Measurements from ENCODE around the gene CD300LD. TPM values are rescaled to one million over a fixed set of nuclear protein-coding genes. Genes with fewer than 3 reads are reported as not detected.
A peak's percentile ranks its signal among the peaks of the same experiment; 100 is the strongest.
"Not testable (repeated sequence)": the region's sequence is repeated elsewhere in the genome, so short reads cannot be mapped to it uniquely, and the experiment has no call there.

Gene CD300LD
- total and polyA plus RNA-seq, 4 experiments from 2014 or later, result not detected

- peaks cover 4 to 9% (median 7%) of the 10 kb centered on the region in 4 donors for H3K4me1 Mint-ChIP-seq
- Histone ChIP-seq H3K27ac (ENCODE audit: low read depth, low read length) (no peak overlapping the region), H3K27me3 (ENCODE audit: insufficient read depth, low read length) (no peaks in the 10 kb centered on the region), H3K4me1 (ENCODE audit: insufficient read depth, low read length) (peaks cover 9% of the 10 kb centered on the region), H3K9me3 (ENCODE audit: control insufficient read depth in 1 of 2, low read length in 2 of 2) (no peaks in the 10 kb centered on the region), H3K4me3 (ENCODE audit: low read length in 2 of 2) (no peak overlapping the region), H3K36me3 (ENCODE audit: insufficient read depth, low read length) (no peaks in the 10 kb centered on the region)
- H3K4me3 Mint-ChIP-seq, result no peak overlapping the region
- peaks cover 0 to 9% (median 5%) of the 10 kb centered on the region in 8 donors for H3K9me3 Mint-ChIP-seq
- H3K27ac Mint-ChIP-seq, result peak overlapping the region in 1 of 7 donors; percentile 1
- peaks cover 5 to 11% of the 10 kb centered on the region in 2 donors for H3K27me3 Mint-ChIP-seq
- DNase-seq, result no peak
- intact Hi-C loops (cut with micrococcal nuclease), result no loop called here
- ChIA-PET POLR2A (ENCODE audit: partially characterized antibody) (no interaction called here), CTCF (ENCODE audit: partially characterized antibody) (no interaction called here)
- no peaks in the 10 kb centered on the region for H3K36me3 Mint-ChIP-seq
These were observed 7.6 kb downstream of the CD300LD start for GRCh38 chr17:74584292-74585060.

- POLR2A ChIA-PET (ENCODE audit: partially characterized antibody), result no interaction called here
These were observed 9.4 kb downstream of the CD300LD start for GRCh38 chr17:74582633-74583032.

GRCh38 chr17:74579900-74580299 lies 12.2 kb downstream of the CD300LD start:
- Mint-ChIP-seq H3K27ac (peak overlapping the region in 1 of 7 donors; percentile 48), H3K4me3 (peak overlapping the region in 3 of 8 donors; percentile 44 to 75 (median 55)), H3K9me3 (peaks cover 0 to 6% (median 1%) of the 10 kb centered on the region in 8 donors), H3K4me1 (peaks cover 7 to 12% (median 8%) of the 10 kb centered on the region in 4 donors), H3K27me3 (peaks cover 3 to 4% of the 10 kb centered on the region in 2 donors), H3K36me3 (no peaks in the 10 kb centered on the region)
- CTCF ChIA-PET (ENCODE audit: partially characterized antibody), result interaction anchor here (1.1 kb wide), 1 partner anchor 14 kb away, joined by 4 read pairs; no protein-coding TSS in a partner anchor
- Histone ChIP-seq H3K36me3 (ENCODE audit: insufficient read depth, low read length) (no peaks in the 10 kb centered on the region), H3K27me3 (ENCODE audit: insufficient read depth, low read length) (no peaks in the 10 kb centered on the region), H3K4me3 (ENCODE audit: low read length in 2 of 2) (no peak overlapping the region), H3K4me1 (ENCODE audit: insufficient read depth, low read length) (peaks cover 10% of the 10 kb centered on the region), H3K27ac (ENCODE audit: low read depth, low read length) (no peak overlapping the region), H3K9me3 (ENCODE audit: control insufficient read depth in 1 of 2, low read length in 2 of 2) (no peaks in the 10 kb centered on the region)
- no peak for DNase-seq
- POLR2A ChIA-PET (ENCODE audit: partially characterized antibody), result no interaction called here
- intact Hi-C loops (cut with micrococcal nuclease), result no loop called here

More at GRCh38 chr17:74582633-74583032, 9.4 kb downstream of the CD300LD start:
- CTCF ChIA-PET (ENCODE audit: partially characterized antibody), result no interaction called here
- Mint-ChIP-seq H3K36me3 (no peaks in the 10 kb centered on the region), H3K27me3 (peaks cover 0 to 5% of the 10 kb centered on the region in 2 donors), H3K9me3 (peaks cover 0 to 7% (median 5%) of the 10 kb centered on the region in 8 donors), H3K27ac (no peak overlapping the region), H3K4me3 (no peak overlapping the region), H3K4me1 (peaks cover 7 to 12% (median 8%) of the 10 kb centered on the region in 4 donors)
- Histone ChIP-seq H3K27me3 (ENCODE audit: insufficient read depth, low read length) (no peaks in the 10 kb centered on the region), H3K36me3 (ENCODE audit: insufficient read depth, low read length) (no peaks in the 10 kb centered on the region), H3K4me1 (ENCODE audit: insufficient read depth, low read length) (peaks cover 10% of the 10 kb centered on the region), H3K27ac (ENCODE audit: low read depth, low read length) (no peak overlapping the region), H3K9me3 (ENCODE audit: control insufficient read depth in 1 of 2, low read length in 2 of 2) (no peaks in the 10 kb centered on the region), H3K4me3 (ENCODE audit: low read length in 2 of 2) (no peak overlapping the region)
- DNase-seq, result no peak
- intact Hi-C loops (cut with micrococcal nuclease), result no loop called here

GRCh38 chr17:74578979-74579378 lies 13.1 kb downstream of the CD300LD start:
- Histone ChIP-seq H3K27ac (ENCODE audit: low read depth, low read length) (no peak overlapping the region), H3K27me3 (ENCODE audit: insufficient read depth, low read length) (no peaks in the 10 kb centered on the region), H3K4me1 (ENCODE audit: insufficient read depth, low read length) (peaks cover 10% of the 10 kb centered on the region), H3K36me3 (ENCODE audit: insufficient read depth, low read length) (no peaks in the 10 kb centered on the region), H3K9me3 (ENCODE audit: control insufficient read depth in 1 of 2, low read length in 2 of 2) (no peaks in the 10 kb centered on the region), H3K4me3 (ENCODE audit: low read length in 2 of 2) (no peak overlapping the region)
- Mint-ChIP-seq H3K4me3 (no peak overlapping the region), H3K9me3 (no peaks in the 10 kb centered on the region), H3K27ac (peak overlapping the region in 1 of 7 donors; percentile 5), H3K4me1 (peaks cover 7 to 12% (median 10%) of the 10 kb centered on the region in 4 donors), H3K36me3 (no peaks in the 10 kb centered on the region), H3K27me3 (peaks cover 4 to 11% of the 10 kb centered on the region in 2 donors)
- DNase-seq, result no peak
- ChIA-PET CTCF (ENCODE audit: partially characterized antibody) (interaction anchor here (1.1 kb wide), 1 partner anchor 13 kb away, joined by 4 read pairs; no protein-coding TSS in a partner anchor), POLR2A (ENCODE audit: partially characterized antibody) (no interaction called here)
- intact Hi-C loops (cut with micrococcal nuclease), result no loop called here

GRCh38 chr17:74574489-74575142 lies 17.5 kb downstream of the CD300LD start:
- POLR2A ChIA-PET (ENCODE audit: partially characterized antibody), result no interaction called here
- intact Hi-C loops (cut with micrococcal nuclease), result no loop called here

GRCh38 chr17:74573635-74574034 lies 18.4 kb downstream of the CD300LD start:
- H3K36me3 ChIP-seq (ENCODE audit: insufficient read depth, low read length); H3K4me3 Mint-ChIP-seq; H3K4me3 ChIP-seq (ENCODE audit: low read length in 2 of 2); H3K27ac Mint-ChIP-seq; H3K4me1 ChIP-seq (ENCODE audit: insufficient read depth, low read length); H3K27me3 ChIP-seq (ENCODE audit: insufficient read depth, low read length); H3K36me3 Mint-ChIP-seq; H3K9me3 Mint-ChIP-seq; DNase-seq; intact Hi-C loops (cut with micrococcal nuclease); H3K27ac ChIP-seq (ENCODE audit: low read depth, low read length); H3K9me3 ChIP-seq (ENCODE audit: control insufficient read depth in 1 of 2, low read length in 2 of 2); H3K4me1 Mint-ChIP-seq; POLR2A ChIA-PET (ENCODE audit: partially characterized antibody); CTCF ChIA-PET (ENCODE audit: partially characterized antibody): not testable (repeated sequence)
- peaks cover 13 to 25% of the 10 kb centered on the region in 2 donors for H3K27me3 Mint-ChIP-seq

More at GRCh38 chr17:74574489-74575142, 17.5 kb downstream of the CD300LD start:
- no peaks in the 10 kb centered on the region for H3K36me3 ChIP-seq (ENCODE audit: insufficient read depth, low read length)
- CTCF ChIA-PET (ENCODE audit: partially characterized antibody), result interaction anchor here (0.8 to 1.2 kb wide), 2 partner anchors 8 to 206 kb away, joined by 3 to 4 read pairs; no protein-coding TSS in a partner anchor
- no peak overlapping the region for H3K4me3 ChIP-seq (ENCODE audit: low read length in 2 of 2)
- H3K27me3 ChIP-seq (ENCODE audit: insufficient read depth, low read length), result peaks cover 6% of the 10 kb centered on the region
- no peak for DNase-seq
- Mint-ChIP-seq H3K27ac (no peak overlapping the region), H3K4me3 (no peak overlapping the region), H3K9me3 (no peaks in the 10 kb centered on the region), H3K4me1 (peaks cover 0 to 6% (median 3%) of the 10 kb centered on the region in 4 donors), H3K27me3 (peaks cover 5 to 20% of the 10 kb centered on the region in 2 donors), H3K36me3 (no peaks in the 10 kb centered on the region)
- H3K27ac ChIP-seq (ENCODE audit: low read depth, low read length), result no peak overlapping the region
- peaks cover 3% of the 10 kb centered on the region for H3K4me1 ChIP-seq (ENCODE audit: insufficient read depth, low read length)
- H3K9me3 ChIP-seq (ENCODE audit: control insufficient read depth in 1 of 2, low read length in 2 of 2), result no peaks in the 10 kb centered on the region

GRCh38 chr17:74573169-74573568 lies 18.9 kb downstream of the CD300LD start:
- H3K36me3 Mint-ChIP-seq, result no peaks in the 10 kb centered on the region
- Histone ChIP-seq H3K9me3 (ENCODE audit: control insufficient read depth in 1 of 2, low read length in 2 of 2) (no peaks in the 10 kb centered on the region), H3K4me3 (ENCODE audit: low read length in 2 of 2) (no peak overlapping the region), H3K27me3 (ENCODE audit: insufficient read depth, low read length) (peaks cover 7% of the 10 kb centered on the region), H3K4me1 (ENCODE audit: insufficient read depth, low read length) (no peaks in the 10 kb centered on the region), H3K27ac (ENCODE audit: low read depth, low read length) (no peak overlapping the region), H3K36me3 (ENCODE audit: insufficient read depth, low read length) (no peaks in the 10 kb centered on the region)
- peaks cover 17 to 30% of the 10 kb centered on the region in 2 donors for H3K27me3 Mint-ChIP-seq
- no peaks in the 10 kb centered on the region for H3K9me3 Mint-ChIP-seq
- DNase-seq, result no peak
- H3K4me3 Mint-ChIP-seq, result no peak overlapping the region
- ChIA-PET POLR2A (ENCODE audit: partially characterized antibody) (no interaction called here), CTCF (ENCODE audit: partially characterized antibody) (no interaction called here)
- intact Hi-C loops (cut with micrococcal nuclease), result no loop called here
- no peak overlapping the region for H3K27ac Mint-ChIP-seq
- H3K4me1 Mint-ChIP-seq, result peaks cover 0 to 3% (median 3%) of the 10 kb centered on the region in 4 donors
